Type B pancreatic cell (in vitro differentiated cells): ENCODE results near the gene GUCD1. TPM values are rescaled to one million over a fixed set of nuclear protein-coding genes. Genes with fewer than 3 reads are reported as not detected.
"Not testable (repeated sequence)": the region's sequence is repeated elsewhere in the genome, so short reads cannot be mapped to it uniquely, and the experiment has no call there.

Experiments used
- DNase-seq: peaks from one replicate; pipeline ENCODE4 v3.0.0; 2021; ENCODE audit warnings: mixed read lengths; ENCODE audit not compliant: unreplicated experiment; ENCODE audit errors: extremely low spot score
- H3K27ac Mint-ChIP-seq: 2 replicates; pipeline ENCODE4 v1.8.0; 2021; ENCODE audit warnings: mild to moderate bottlenecking, mixed read lengths
- H3K27me3 Mint-ChIP-seq: 2 replicates; pipeline ENCODE4 v1.8.0; 2021; ENCODE audit warnings: mixed read lengths
- H3K36me3 Mint-ChIP-seq: 2 replicates; pipeline ENCODE4 v1.8.0; 2021; ENCODE audit warnings: mixed read lengths
- H3K4me1 Mint-ChIP-seq: one replicate; pipeline ENCODE4 v1.8.0; 2021; ENCODE audit warnings: mixed read lengths; ENCODE audit not compliant: unreplicated experiment
- H3K4me3 Mint-ChIP-seq: 2 replicates; pipeline ENCODE4 v1.8.0; 2021; ENCODE audit warnings: mild to moderate bottlenecking, mixed read lengths
- H3K9me3 Mint-ChIP-seq: 2 replicates; pipeline ENCODE4 v1.8.0; 2021; ENCODE audit warnings: mixed read lengths
- CTCF ChIP-seq: fragments of 200-600 bp; sonication (generic); conservative IDR thresholded peaks from 2 replicates; pipeline ENCODE4 v1.5.0; 2021; ENCODE audit warnings: antibody characterized with exemption, mild to moderate bottlenecking
- total RNA-seq: library from RNA; stranded (reverse); gene quantifications from 2 replicates; pipeline ENCODE4 v1.2.1, GENCODE V29; 2021; ENCODE audit warnings: low replicate concordance

Gene GUCD1
- total RNA-seq, 1 donor from 2014 or later, result 81.8 TPM

GRCh38 chr22:24599514-24599913 lies 44.6 kb upstream of the GUCD1 start:
- no peak overlapping the region for H3K27ac Mint-ChIP-seq
- no peak for DNase-seq
- no peaks in the 10 kb centered on the region for H3K36me3 Mint-ChIP-seq
- no peak for TF ChIP-seq CTCF
- H3K4me1 Mint-ChIP-seq, result peaks cover 13% of the 10 kb centered on the region
- H3K9me3 Mint-ChIP-seq, result no peaks in the 10 kb centered on the region
- no peak overlapping the region for H3K4me3 Mint-ChIP-seq
- no peaks in the 10 kb centered on the region for H3K27me3 Mint-ChIP-seq

- not testable (repeated sequence) for H3K27ac Mint-ChIP-seq, H3K27me3 Mint-ChIP-seq, H3K36me3 Mint-ChIP-seq, H3K4me3 Mint-ChIP-seq, H3K4me1 Mint-ChIP-seq, DNase-seq, H3K9me3 Mint-ChIP-seq
Measured at GRCh38 chr22:24597076-24597475, 42.1 kb upstream of the GUCD1 start.

- H3K27me3 Mint-ChIP-seq, result no peaks in the 10 kb centered on the region
Measured at GRCh38 chr22:24595863-24596262, 40.9 kb upstream of the GUCD1 start.

GRCh38 chr22:24595228-24595627 lies 40.3 kb upstream of the GUCD1 start:
- Mint-ChIP-seq H3K4me1 (no peaks in the 10 kb centered on the region), H3K4me3 (no peak overlapping the region), H3K36me3 (no peaks in the 10 kb centered on the region), H3K9me3 (no peaks in the 10 kb centered on the region), H3K27me3 (no peaks in the 10 kb centered on the region), H3K27ac (no peak overlapping the region)
- TF ChIP-seq CTCF, result no peak
- no peak for DNase-seq

More at GRCh38 chr22:24595863-24596262, 40.9 kb upstream of the GUCD1 start:
- no peaks in the 10 kb centered on the region for H3K9me3 Mint-ChIP-seq
- H3K36me3 Mint-ChIP-seq, result no peaks in the 10 kb centered on the region
- no peak for DNase-seq
- H3K4me3 Mint-ChIP-seq, result no peak overlapping the region
- H3K4me1 Mint-ChIP-seq, result no peaks in the 10 kb centered on the region
- H3K27ac Mint-ChIP-seq, result no peak overlapping the region
- no peak for TF ChIP-seq CTCF

GRCh38 chr22:24594569-24595120 lies 39.7 kb upstream of the GUCD1 start:
- H3K9me3 Mint-ChIP-seq, result no peaks in the 10 kb centered on the region
- H3K36me3 Mint-ChIP-seq, result no peaks in the 10 kb centered on the region
- H3K4me3 Mint-ChIP-seq, result peak overlapping the region; percentile 20
- no peaks in the 10 kb centered on the region for H3K4me1 Mint-ChIP-seq
- H3K27me3 Mint-ChIP-seq, result no peaks in the 10 kb centered on the region
- TF ChIP-seq CTCF, result no peak
- no peak overlapping the region for H3K27ac Mint-ChIP-seq
- DNase-seq, result no peak

- H3K27ac Mint-ChIP-seq, result no peak overlapping the region
- TF ChIP-seq CTCF, result no peak
- peak overlapping the region; percentile 81 for H3K4me3 Mint-ChIP-seq
- no peaks in the 10 kb centered on the region for H3K4me1 Mint-ChIP-seq
- DNase-seq, result no peak
- H3K9me3 Mint-ChIP-seq, result no peaks in the 10 kb centered on the region
- H3K27me3 Mint-ChIP-seq, result no peaks in the 10 kb centered on the region
- H3K36me3 Mint-ChIP-seq, result no peaks in the 10 kb centered on the region
Measured at GRCh38 chr22:24593836-24594568, 39.1 kb upstream of the GUCD1 start.

- not testable (repeated sequence) for H3K36me3 Mint-ChIP-seq, DNase-seq, H3K4me1 Mint-ChIP-seq, H3K9me3 Mint-ChIP-seq, H3K27me3 Mint-ChIP-seq
- Mint-ChIP-seq H3K27ac (peak overlapping the region; percentile 66), H3K4me3 (peak overlapping the region; percentile 81)
Measured at GRCh38 chr22:24593559-24593835, 38.6 kb upstream of the GUCD1 start.
